IPS-15b (cell line): Measurements from ENCODE around the gene TRPC4AP.
A peak's percentile ranks its signal among the peaks of the same experiment; 100 is the strongest.
"Not testable (repeated sequence)": the region's sequence is repeated elsewhere in the genome, so short reads cannot be mapped to it uniquely, and the experiment has no call there.

Experiments used
- H3K27me3 ChIP-seq: one replicate; pipeline ENCODE4 v1.6.1; 2013; ENCODE audit warnings: low read length; ENCODE audit not compliant: control insufficient read depth, insufficient read depth
- H3K36me3 ChIP-seq: one replicate; pipeline ENCODE4 v1.6.1; 2013; ENCODE audit warnings: low read length; ENCODE audit not compliant: control insufficient read depth, insufficient read depth
- H3K4me1 ChIP-seq: one replicate; pipeline ENCODE4 v1.6.1; 2013; ENCODE audit warnings: mild to moderate bottlenecking, low read length; ENCODE audit not compliant: control insufficient read depth, insufficient read depth
- H3K4me3 ChIP-seq: one replicate; pipeline ENCODE4 v1.5.1; 2013; ENCODE audit warnings: low read depth, low read length
- H3K9ac ChIP-seq: one replicate; pipeline ENCODE4 v1.6.1; 2013; ENCODE audit warnings: low read depth, mild to moderate bottlenecking, low read length
- H3K9me3 ChIP-seq: one replicate; pipeline ENCODE4 v1.6.1; 2013; ENCODE audit warnings: mild to moderate bottlenecking, low read length; ENCODE audit not compliant: control insufficient read depth, insufficient read depth

Gene TRPC4AP

GRCh38 chr20:35071436-35072153 is 21.0 kb downstream of the TRPC4AP start:
- H3K4me1 ChIP-seq, H3K27me3 ChIP-seq, H3K9me3 ChIP-seq, H3K4me3 ChIP-seq, H3K9ac ChIP-seq, H3K36me3 ChIP-seq: not testable (repeated sequence)

GRCh38 chr20:35066194-35066593 is 26.4 kb downstream of the TRPC4AP start:
- H3K27me3 ChIP-seq, result no peaks in the 10 kb centered on the region
- H3K9ac ChIP-seq, result no peak overlapping the region
- peaks cover 8% of the 10 kb centered on the region for H3K4me1 ChIP-seq
- H3K4me3 ChIP-seq, result no peak overlapping the region
- H3K9me3 ChIP-seq, result no peaks in the 10 kb centered on the region
- H3K36me3 ChIP-seq, result no peaks in the 10 kb centered on the region

GRCh38 chr20:35065181-35065580 is 27.4 kb downstream of the TRPC4AP start:
- Histone ChIP-seq H3K9ac (no peak overlapping the region), H3K36me3 (no peaks in the 10 kb centered on the region), H3K4me1 (peaks cover 8% of the 10 kb centered on the region), H3K9me3 (no peaks in the 10 kb centered on the region), H3K4me3 (no peak overlapping the region), H3K27me3 (no peaks in the 10 kb centered on the region)

GRCh38 chr20:35063168-35063567 is 29.4 kb downstream of the TRPC4AP start:
- Histone ChIP-seq H3K9ac (no peak overlapping the region), H3K9me3 (no peaks in the 10 kb centered on the region), H3K4me1 (peaks cover 8% of the 10 kb centered on the region), H3K4me3 (no peak overlapping the region), H3K27me3 (no peaks in the 10 kb centered on the region), H3K36me3 (no peaks in the 10 kb centered on the region)

- H3K27me3 ChIP-seq, result no peaks in the 10 kb centered on the region
- no peak overlapping the region for H3K4me3 ChIP-seq
- no peaks in the 10 kb centered on the region for H3K9me3 ChIP-seq
- peaks cover 8% of the 10 kb centered on the region for H3K4me1 ChIP-seq
- no peaks in the 10 kb centered on the region for H3K36me3 ChIP-seq
- H3K9ac ChIP-seq, result peak overlapping the region; percentile 39
Observed at GRCh38 chr20:35062478-35062877, 30.1 kb downstream of the TRPC4AP start.

- no peak overlapping the region for H3K4me3 ChIP-seq
- peaks cover under 1% of the 10 kb centered on the region for H3K4me1 ChIP-seq
- H3K36me3 ChIP-seq, result peaks cover 3% of the 10 kb centered on the region
- H3K9me3 ChIP-seq, result no peaks in the 10 kb centered on the region
- no peaks in the 10 kb centered on the region for H3K27me3 ChIP-seq
- H3K9ac ChIP-seq, result no peak overlapping the region
Observed at GRCh38 chr20:35060168-35060567, 32.4 kb downstream of the TRPC4AP start.

- H3K36me3 ChIP-seq, result peaks cover 3% of the 10 kb centered on the region
- no peaks in the 10 kb centered on the region for H3K27me3 ChIP-seq
- H3K4me1 ChIP-seq, result no peaks in the 10 kb centered on the region
- no peak overlapping the region for H3K4me3 ChIP-seq
- no peak overlapping the region for H3K9ac ChIP-seq
- H3K9me3 ChIP-seq, result no peaks in the 10 kb centered on the region
Observed at GRCh38 chr20:35059612-35060011, 33.0 kb downstream of the TRPC4AP start.

GRCh38 chr20:35059110-35059509 is 33.5 kb downstream of the TRPC4AP start:
- Histone ChIP-seq H3K4me3 (no peak overlapping the region), H3K27me3 (no peaks in the 10 kb centered on the region), H3K36me3 (peaks cover 3% of the 10 kb centered on the region), H3K4me1 (no peaks in the 10 kb centered on the region), H3K9ac (no peak overlapping the region), H3K9me3 (no peaks in the 10 kb centered on the region)

- H3K27me3 ChIP-seq, result no peaks in the 10 kb centered on the region
- peaks cover 3% of the 10 kb centered on the region for H3K36me3 ChIP-seq
- H3K9me3 ChIP-seq, result no peaks in the 10 kb centered on the region
- no peak overlapping the region for H3K4me3 ChIP-seq
- H3K9ac ChIP-seq, result no peak overlapping the region
- H3K4me1 ChIP-seq, result no peaks in the 10 kb centered on the region
Observed at GRCh38 chr20:35055445-35056276, 36.9 kb downstream of the TRPC4AP start.

GRCh38 chr20:35054814-35055213 is 37.8 kb downstream of the TRPC4AP start:
- H3K4me1 ChIP-seq, result no peaks in the 10 kb centered on the region
- no peak overlapping the region for H3K9ac ChIP-seq
- no peaks in the 10 kb centered on the region for H3K9me3 ChIP-seq
- no peak overlapping the region for H3K4me3 ChIP-seq
- H3K27me3 ChIP-seq, result no peaks in the 10 kb centered on the region
- H3K36me3 ChIP-seq, result peaks cover 6% of the 10 kb centered on the region

- peaks cover 13% of the 10 kb centered on the region for H3K36me3 ChIP-seq
- H3K4me3 ChIP-seq, H3K27me3 ChIP-seq, H3K9ac ChIP-seq, H3K4me1 ChIP-seq, H3K9me3 ChIP-seq: not testable (repeated sequence)
Observed at GRCh38 chr20:35052616-35053015, 40.0 kb downstream of the TRPC4AP start.

GRCh38 chr20:35049776-35050352 is 42.7 kb downstream of the TRPC4AP start:
- Histone ChIP-seq H3K4me1 (no peaks in the 10 kb centered on the region), H3K9ac (no peak overlapping the region), H3K27me3 (no peaks in the 10 kb centered on the region), H3K36me3 (peaks cover 10% of the 10 kb centered on the region), H3K9me3 (no peaks in the 10 kb centered on the region), H3K4me3 (no peak overlapping the region)
